ENCODE measurements around the gene EXOC6.

EXOC6 gene, protein sequence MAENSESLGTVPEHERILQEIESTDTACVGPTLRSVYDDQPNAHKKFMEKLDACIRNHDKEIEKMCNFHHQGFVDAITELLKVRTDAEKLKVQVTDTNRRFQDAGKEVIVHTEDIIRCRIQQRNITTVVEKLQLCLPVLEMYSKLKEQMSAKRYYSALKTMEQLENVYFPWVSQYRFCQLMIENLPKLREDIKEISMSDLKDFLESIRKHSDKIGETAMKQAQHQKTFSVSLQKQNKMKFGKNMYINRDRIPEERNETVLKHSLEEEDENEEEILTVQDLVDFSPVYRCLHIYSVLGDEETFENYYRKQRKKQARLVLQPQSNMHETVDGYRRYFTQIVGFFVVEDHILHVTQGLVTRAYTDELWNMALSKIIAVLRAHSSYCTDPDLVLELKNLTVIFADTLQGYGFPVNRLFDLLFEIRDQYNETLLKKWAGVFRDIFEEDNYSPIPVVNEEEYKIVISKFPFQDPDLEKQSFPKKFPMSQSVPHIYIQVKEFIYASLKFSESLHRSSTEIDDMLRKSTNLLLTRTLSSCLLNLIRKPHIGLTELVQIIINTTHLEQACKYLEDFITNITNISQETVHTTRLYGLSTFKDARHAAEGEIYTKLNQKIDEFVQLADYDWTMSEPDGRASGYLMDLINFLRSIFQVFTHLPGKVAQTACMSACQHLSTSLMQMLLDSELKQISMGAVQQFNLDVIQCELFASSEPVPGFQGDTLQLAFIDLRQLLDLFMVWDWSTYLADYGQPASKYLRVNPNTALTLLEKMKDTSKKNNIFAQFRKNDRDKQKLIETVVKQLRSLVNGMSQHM

DNA sequence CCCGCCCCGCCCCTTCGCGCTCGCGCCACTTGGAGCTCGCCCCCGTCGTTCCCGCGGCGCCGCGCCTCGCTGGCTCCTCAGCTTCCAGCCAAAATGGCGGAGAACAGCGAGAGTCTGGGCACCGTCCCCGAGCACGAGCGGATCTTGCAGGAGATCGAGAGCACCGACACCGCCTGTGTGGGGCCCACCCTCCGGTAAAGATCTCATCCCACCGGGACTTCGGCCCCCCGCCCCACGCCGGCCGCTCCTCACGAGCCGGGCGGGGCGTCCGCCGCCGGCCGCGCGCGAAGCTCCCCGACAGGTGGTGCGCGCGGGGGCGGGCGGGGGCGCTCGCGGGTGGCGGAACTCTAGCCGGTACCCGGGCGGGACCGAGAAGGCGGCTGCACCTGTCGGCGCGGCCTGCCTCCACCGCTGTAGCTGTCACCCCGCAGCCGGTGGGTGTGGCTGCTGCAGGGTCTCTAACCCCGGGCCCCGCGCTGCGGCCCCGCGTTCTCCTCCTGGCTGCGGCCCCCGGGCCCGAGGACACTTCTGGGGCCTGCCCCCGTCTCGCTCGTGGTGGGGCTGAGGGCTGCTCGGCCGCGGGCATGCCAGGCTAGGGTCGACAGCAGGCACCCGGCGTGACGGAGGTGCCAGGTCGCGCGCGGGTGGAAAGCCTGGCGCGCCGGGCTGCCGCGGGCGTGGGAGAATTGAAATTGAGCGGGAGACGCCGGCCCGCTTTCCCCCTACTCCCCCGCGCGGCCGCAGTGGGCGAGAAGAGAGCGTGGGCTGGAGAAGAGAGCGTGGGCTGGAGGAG, at the start of gene EXOC6:
Gene EXOC6, plus strand, starts transcription at position 80 of the 793 bp plus-strand sequence. Its CDS starts 14 bp downstream, at position 94.
- peak; percentile 59 to 65 for DNase-seq (ENCODE audit: extremely low read depth in 1 of 2, low read depth in 1 of 2)

DNA sequence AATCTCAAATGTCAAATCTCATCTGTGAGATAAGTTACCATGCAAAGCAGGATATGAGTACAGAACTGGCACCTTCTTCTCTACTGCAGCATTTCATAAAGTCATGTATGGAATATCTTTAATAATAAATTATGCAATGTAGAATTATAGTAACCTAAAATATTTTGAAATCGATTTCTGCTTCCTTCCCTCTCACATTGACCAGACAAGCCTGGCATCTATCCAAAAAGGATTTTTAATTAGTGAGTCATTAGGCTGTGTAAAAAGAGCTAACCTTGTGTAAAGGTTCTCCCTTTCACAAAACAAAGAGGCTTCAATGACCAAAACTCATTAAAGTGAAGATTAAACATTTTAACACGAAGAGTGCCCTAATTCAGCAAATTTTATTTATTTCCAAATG, 48.8 kb upstream of the EXOC6 start:
- DNase-seq (ENCODE audit: extremely low read depth in 1 of 2, low read depth in 1 of 2), result no peak

DNA sequence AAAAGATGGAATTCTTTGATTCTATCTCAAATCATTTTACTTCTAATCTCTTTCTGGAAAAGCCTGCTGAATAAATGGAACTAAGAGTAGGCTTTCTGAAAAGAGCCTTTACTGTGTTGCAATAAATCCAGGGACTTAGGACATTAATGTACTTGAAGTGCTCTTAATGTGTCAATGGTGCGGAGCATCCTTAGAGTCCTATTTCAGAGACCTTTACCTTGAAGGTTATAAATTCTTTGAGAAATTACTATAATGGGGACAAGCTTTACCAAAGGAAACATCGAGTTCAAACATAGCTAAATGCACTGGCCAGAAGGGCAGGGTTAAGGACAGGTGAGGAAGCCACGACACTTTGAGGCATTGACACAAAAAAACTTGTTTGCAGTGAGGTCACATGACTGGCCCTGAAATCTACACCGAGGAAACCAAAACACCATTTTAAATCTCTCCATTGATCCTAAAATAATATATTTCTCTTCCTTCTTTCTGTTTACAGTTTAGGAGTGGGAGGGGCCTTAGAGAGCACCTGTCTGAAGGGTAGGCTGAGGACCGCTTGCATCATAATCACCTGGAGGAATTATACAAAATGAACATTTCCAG, 48.1 kb upstream of the EXOC6 start:
- no peak for DNase-seq (ENCODE audit: extremely low read depth in 1 of 2, low read depth in 1 of 2)

DNA sequence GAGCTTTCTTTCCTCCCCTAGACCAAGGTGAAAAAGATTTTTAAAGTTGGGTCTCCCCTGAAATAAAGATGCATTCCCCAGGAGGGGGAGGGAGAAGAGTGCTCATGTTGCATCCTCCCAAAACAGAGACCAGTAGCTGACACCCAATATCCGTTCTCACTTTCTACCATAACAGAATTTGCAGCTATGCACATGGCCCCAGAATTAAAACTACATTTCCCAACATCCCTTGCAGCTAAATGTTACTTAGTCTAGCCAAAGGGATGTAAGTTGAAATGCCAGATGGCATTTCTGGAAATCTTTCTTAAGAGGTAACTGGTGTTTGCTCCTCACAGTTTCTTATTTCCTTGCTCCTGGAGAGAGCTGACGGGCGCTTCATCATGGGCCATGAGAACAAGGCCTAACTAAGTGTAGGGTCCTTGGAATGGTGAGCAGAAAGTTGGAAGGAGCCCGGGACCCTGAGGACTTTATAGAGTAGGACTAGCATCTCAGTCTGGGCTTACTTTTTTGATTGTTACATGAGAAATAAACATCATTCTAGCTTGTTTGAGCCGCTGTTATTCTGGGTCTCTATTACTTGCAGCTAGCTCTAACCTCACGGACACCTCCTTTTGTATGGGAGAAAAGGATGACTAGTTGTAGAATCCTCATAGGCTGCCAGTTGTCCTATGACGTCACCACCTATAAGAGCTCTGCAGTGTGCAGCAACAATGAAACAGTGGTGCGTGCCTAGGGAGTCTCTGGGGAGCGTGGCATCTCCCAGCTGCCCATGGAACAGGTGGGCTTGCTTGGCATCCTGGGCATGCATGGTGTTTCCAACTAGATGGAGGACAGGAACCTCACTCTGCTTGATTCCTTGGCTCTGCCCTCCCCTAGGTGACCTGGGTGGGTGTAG, 46.1 kb upstream of the EXOC6 start:
- no peak for DNase-seq (ENCODE audit: extremely low read depth in 1 of 2, low read depth in 1 of 2)

DNA sequence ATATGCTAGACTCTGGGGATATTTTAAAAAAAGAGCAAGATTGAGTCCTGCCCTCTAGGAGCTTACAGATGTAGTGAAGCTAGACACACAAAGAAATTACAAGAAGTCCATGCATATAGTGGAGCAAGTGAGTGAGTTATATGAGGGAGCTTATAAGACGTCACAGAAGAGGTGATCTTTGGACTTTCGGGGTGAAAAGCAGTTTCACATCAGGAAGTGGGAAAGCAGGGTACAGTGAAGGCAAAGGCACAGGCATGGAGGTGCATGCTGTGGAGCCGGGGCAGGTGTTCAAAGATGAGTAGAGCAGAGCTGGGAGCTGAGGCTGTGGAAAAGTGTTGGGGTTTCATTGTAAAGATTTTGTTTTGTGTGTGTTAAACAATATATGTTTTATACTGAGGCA, 38.5 kb upstream of the EXOC6 start:
- no peak for DNase-seq (ENCODE audit: extremely low read depth in 1 of 2, low read depth in 1 of 2)

DNA sequence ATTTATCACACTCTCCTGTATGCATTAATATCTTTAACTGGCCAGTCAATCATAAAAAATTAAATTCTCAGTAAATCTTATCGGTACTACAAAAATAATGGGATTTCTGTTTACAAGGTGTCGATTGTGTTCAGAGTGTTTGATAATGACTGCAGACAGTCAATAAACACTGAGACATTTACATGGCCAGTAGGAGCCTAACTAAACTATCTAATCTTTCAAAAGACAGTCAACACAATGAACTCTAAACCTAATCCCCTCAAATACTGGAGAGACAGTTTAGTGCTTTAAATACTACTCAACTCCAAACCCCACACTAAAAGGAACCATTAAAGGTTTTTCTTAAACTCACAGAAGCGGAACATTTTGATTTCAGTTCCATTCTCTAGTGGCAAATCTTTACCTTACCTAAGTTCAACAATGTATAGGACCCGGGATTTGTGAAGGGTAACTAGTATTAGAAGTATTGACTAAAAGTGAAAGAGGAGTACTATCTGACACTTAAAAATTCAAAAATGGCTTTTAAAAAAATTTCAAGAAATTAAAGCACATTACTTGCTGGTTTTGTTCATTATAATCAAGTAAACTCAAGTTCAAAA, 37.3 kb upstream of the EXOC6 start:
- DNase-seq (ENCODE audit: extremely low read depth in 1 of 2, low read depth in 1 of 2), result no peak

DNA sequence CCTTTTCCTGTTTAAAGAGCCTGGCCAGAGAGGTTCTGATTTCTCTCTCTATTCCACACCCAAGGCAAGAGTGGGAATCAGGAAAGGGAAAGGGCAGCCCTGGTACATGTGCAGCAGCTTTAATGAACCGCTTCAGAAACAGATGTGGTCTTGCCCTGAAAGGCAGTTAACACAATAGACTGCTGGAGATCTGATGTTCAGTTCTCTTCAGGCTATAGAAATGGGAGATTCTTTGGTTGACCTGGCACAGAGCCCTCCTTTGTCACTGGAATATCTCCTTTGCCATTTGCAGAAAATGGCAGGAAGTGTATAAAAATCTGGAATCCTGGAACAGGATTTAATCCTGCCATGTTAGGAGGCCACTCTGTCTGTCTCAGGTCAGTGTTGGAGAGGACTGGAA, 36.3 kb upstream of the EXOC6 start:
- no peak for DNase-seq (ENCODE audit: extremely low read depth in 1 of 2, low read depth in 1 of 2)

DNA sequence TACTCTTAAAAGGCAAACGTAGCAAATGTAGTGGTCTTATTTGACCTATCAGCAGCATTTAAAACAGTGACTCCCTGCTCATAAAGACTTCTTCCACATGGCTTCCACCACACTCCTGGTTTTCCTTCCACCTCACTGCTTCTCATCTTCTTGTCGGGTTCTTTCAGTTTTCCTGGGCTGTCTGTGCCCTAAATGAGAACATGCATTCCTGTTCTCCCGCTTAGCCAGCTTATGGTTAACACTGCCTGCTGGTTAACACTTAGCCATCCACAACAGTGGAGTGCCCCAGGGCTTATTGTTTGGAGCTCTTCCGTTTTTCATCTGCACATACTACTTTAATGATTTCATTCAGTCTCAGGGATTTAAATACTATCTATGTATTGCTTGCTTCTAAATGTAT, 34.3 kb upstream of the EXOC6 start:
- DNase-seq (ENCODE audit: extremely low read depth in 1 of 2, low read depth in 1 of 2), result no peak

DNA sequence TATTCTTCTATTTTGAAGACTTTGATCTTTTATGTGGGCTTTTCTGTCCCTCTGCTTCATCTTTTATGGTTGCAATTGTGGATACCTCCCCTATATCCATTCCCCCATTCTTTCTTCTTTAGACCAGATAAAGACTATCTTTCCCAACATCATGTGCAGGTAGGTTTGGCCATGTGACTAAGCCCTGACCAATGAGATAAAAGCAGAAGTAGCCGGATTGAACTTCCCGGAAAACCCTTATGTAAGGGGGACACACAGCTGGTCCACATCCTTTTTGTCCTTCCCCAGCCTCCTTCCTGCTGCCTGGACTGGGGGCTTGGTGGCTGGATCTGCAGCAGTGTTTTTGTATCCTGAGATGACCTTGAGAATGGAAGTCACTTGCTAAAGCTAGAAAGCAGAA, 33.5 kb upstream of the EXOC6 start:
- no peak for DNase-seq (ENCODE audit: extremely low read depth in 1 of 2, low read depth in 1 of 2)

DNA sequence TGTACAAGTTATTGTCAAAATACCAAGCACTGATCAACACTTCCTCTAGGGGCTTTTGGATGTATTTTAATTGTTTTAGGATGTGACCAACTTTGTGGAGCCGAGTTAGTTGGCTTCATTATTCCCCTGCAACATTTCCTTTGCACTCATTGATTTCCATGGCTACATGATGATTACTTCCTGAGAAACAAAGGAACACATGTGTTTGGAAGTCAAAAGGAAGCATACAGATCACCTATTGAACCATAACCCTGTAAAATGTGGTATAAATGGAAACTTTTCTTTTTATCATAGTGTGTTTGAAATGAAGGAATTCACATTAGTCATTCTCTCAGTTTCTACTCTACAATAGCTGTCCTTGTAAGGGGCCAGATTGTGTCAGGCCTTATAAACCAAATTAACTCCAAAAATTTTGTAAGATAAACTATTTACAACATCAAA, 32.2 kb upstream of the EXOC6 start:
- no peak for DNase-seq (ENCODE audit: extremely low read depth in 1 of 2, low read depth in 1 of 2)

DNA sequence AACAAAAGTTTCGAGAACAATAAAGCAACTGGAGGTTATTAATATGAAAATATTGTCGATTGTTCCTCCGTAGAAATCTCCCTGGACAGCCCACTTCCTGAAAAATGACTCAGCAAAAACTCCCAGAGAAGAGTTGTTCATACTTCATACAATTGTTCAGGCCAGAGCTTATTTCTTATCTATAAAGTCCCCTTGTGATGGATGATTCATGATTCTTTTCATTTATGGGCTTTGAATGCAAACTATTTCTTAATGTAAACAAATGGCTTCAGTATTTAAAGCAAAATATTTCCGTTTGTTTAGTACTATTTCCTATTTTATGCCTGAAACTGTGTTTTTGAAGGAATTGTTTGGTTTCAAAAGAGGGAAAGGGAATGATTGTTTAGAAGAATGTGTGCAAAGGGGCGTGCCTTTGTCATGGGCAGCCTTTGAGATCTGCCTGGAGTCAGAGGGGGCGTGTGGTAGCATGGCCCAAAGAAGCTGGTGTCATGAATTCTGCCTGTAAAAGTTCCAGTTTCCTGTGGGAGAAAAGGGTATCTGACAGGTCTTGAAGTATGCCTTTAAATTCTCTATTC, 26.2 kb upstream of the EXOC6 start:
- DNase-seq (ENCODE audit: extremely low read depth in 1 of 2, low read depth in 1 of 2), result no peak

DNA sequence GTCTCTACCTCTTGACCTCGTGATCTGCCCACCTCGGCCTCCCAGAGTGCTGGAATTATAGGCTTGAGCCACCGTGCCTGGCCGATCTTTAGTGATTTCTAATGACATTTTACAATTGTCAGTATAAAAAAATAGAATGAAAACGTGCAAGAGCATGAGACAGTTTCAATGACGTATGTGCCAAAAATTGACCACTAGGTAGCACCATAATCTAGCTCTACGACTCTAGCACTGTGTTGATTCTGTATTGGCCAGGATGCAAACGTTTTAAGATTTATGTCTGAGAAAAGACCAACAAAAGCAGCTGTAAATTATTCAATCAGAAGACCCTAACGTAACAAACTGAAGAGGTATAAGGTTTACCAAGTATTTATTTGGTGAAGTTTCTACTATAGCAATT, 25.4 kb upstream of the EXOC6 start:
- no peak for DNase-seq (ENCODE audit: extremely low read depth in 1 of 2, low read depth in 1 of 2)

DNA sequence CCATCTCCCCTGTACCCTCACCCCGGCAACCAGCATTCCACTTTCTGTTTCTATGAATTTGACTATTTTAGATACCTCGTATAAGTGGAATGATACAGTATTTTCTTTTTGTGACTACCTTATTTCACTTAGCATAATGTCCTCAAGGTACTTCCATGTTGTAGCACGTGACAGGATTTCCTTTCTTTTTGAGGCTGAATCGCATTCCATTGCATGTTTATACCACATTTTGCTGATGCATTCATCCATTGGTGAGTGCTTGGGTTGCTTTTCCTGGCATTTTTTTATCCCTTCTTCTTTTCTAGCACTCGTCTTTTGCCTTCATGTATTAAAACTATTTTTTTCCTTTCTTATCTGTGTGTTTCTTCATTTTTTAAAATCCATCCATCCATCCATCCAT, 22.3 kb upstream of the EXOC6 start:
- DNase-seq (ENCODE audit: extremely low read depth in 1 of 2, low read depth in 1 of 2), result no peak

DNA sequence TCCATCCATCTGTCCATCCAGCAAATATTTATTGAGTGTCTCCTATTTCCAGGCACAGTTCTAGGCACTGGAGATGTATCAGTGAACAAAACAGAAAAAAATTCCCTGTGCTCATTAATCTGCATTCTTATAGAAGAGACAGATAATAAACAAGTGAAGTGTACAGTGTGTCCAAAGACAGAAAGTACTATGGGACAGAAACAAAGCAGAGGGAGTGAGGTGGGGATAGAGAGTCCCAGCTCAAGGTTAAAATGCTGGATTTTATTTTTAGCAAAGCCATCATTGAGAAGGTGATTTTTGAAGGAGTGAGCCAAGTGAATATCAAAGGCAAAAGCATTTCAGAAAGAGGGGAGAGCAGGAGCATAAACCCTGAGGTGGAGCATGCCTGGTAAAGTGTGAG, 21.8 kb upstream of the EXOC6 start:
- DNase-seq (ENCODE audit: extremely low read depth in 1 of 2, low read depth in 1 of 2), result no peak

DNA sequence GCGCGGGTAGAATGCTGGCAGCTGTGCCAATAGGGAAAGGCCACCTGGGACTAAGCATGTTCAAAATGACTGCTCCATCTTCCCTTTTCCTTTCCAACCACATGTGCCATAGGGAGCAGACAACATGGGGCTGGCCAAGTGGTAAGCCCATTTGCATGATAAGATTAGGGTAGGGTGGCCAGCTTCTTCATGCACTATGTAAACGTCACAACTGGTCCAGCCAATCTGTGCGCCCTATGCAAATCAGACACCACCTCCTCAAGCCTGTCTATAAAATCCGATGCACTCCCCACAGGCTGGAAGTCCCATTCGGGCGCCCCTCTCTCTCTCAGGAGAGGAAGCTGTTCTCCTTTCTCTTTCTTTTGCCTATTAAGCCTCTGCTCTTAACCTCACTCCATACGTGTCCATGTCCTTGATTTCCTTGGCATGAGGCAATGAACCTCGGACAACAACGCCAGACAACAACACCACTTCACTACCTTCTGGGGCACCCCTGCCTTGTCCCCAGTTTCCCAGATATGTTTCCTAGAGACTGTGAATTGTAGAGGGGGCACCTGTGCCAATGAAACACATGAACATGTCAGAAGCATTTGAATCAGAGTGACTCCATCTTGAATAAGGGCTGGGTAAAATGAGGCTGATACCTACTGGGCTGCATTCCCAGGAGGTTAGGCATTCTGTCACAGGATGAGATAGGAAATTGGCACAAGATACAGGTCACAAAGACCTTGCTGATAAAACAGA, 19.1 kb upstream of the EXOC6 start:
- no peak for DNase-seq (ENCODE audit: extremely low read depth in 1 of 2, low read depth in 1 of 2)

DNA sequence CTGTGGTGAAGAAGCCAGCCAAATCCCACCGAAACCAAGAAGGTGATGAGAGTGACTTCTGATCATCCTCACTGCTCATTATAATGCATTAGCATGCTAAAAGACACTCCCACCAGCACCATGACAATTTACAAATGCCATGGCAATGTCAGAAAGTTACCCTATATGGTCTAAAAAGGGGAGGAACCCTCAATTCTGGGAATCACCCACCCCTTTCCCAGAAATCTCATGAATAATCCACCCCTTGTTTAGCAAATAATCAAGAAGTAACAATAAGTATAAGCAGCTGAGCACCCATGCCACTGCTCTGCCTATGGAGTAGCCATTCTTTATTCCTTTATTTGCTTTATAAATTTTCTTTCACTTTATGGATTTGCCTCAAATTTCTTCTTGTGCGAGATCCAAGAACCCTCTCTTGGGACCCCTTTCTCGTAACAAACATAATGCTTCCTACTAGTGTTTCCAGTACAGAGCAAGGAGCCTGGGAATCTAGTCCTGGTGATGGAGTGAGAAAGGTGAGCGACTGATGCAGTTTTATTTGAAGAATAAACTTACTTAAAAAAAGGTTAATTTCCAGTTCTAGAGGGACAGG, 18.4 kb upstream of the EXOC6 start:
- no peak for DNase-seq (ENCODE audit: extremely low read depth in 1 of 2, low read depth in 1 of 2)

DNA sequence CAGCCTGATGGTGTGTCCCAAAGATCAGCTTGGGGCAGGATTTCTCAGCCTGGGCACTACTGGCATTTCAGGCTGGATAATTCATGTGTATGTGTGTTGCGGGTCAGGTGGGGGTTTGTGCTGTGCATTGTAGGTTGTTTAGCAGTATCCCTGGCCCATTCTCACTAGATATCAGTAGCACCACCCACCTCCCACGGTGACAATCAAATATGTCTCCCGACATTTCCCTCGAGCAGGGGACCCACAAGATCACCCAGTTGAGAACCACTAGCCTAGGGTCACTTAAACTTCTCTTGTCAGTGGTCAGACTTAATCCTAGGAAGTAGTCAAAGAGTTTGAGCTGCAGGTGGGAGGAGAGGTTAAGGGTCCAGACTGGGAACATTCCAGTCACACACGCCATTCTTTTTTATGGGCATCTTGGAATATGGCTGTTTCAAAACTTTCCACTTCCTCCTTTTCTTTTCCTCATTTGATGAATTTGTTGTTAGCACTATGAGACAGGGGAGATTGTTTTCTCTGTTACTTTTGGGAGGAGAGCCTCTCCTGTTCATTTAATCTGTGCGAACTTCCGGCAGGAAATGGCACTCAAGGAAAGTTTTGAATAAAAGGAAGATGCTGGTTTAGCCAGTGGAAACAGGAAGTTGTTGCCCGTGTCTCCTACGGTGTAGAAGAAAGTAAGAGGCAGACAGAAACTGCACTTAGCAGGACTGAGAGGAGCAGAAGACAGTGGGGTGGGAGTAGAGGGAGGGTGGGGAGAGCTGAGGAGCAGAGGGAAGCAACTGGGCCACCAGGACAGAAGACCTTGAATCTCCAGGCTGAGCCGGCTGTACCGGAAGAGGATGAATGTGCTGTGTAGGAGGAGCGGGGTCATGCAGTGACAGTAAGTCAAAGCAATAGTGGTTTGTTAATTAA, 17.6 kb upstream of the EXOC6 start:
- no peak for DNase-seq (ENCODE audit: extremely low read depth in 1 of 2, low read depth in 1 of 2)
